Measurements from ENCODE around the gene NCF4. TPM values are rescaled to one million over a fixed set of nuclear protein-coding genes. Genes with fewer than 3 reads are reported as not detected.

The NCF4 gene
- total RNA-seq, 3 donors from 2014 or later, result 13.4 to 36.8 (median 14.5) TPM

- no peak for DNase-seq (ENCODE audit: low spot score in 2 of 2)
- Histone ChIP-seq H3K9me3 (no peaks in the 10 kb centered on the region), H3K27ac (no peak overlapping the region), H3K4me1 (no peaks in the 10 kb centered on the region), H3K4me3 (no peak overlapping the region), H3K36me3 (no peaks in the 10 kb centered on the region), H3K27me3 (no peaks in the 10 kb centered on the region)
- intact Hi-C loops (cut with DNase I; ENCODE audit: low total_unique reads), result no loop called here
- TF ChIP-seq POLR2A (IDR thresholded peaks at IDR 0.05) (no peak), CTCF (IDR thresholded peaks at IDR 0.05) (no peak), POLR2AphosphoS5 (IDR thresholded peaks at IDR 0.05) (no peak)
Measured at GRCh38 chr22:36907253-36908195, 46.7 kb downstream of the NCF4 start.

GRCh38 chr22:36910461-36910860, 49.7 kb downstream of the NCF4 start:
- DNase-seq (ENCODE audit: low spot score in 2 of 2), result no peak
- TF ChIP-seq CTCF (IDR thresholded peaks at IDR 0.05), result no peak
- TF ChIP-seq POLR2A (IDR thresholded peaks at IDR 0.05), result no peak
- no peak for TF ChIP-seq POLR2AphosphoS5 (IDR thresholded peaks at IDR 0.05)
- H3K9me3 ChIP-seq, result no peaks in the 10 kb centered on the region
- H3K27me3 ChIP-seq, result no peaks in the 10 kb centered on the region
- H3K4me1 ChIP-seq, result peaks cover 0 to 4% of the 10 kb centered on the region in 2 donors
- intact Hi-C loops (cut with DNase I; ENCODE audit: low total_unique reads), result no loop called here
- no peaks in the 10 kb centered on the region for H3K36me3 ChIP-seq
- H3K27ac ChIP-seq, result no peak overlapping the region
- no peak overlapping the region for H3K4me3 ChIP-seq

GRCh38 chr22:36911887-36912661, 51.3 kb downstream of the NCF4 start:
- Histone ChIP-seq H3K4me3 (no peak overlapping the region), H3K9me3 (no peaks in the 10 kb centered on the region), H3K4me1 (peaks cover 0 to 4% of the 10 kb centered on the region in 2 donors), H3K27ac (peak overlapping the region; percentile 33 to 54), H3K27me3 (no peaks in the 10 kb centered on the region), H3K36me3 (no peaks in the 10 kb centered on the region)
- DNase-seq (ENCODE audit: low spot score in 2 of 2), result peak in 1 of 2 donors; percentile 54
- TF ChIP-seq CTCF (IDR thresholded peaks at IDR 0.05), result no peak
- peak in 1 of 3 donors; percentile 43 for TF ChIP-seq POLR2AphosphoS5 (IDR thresholded peaks at IDR 0.05)
- TF ChIP-seq POLR2A (IDR thresholded peaks at IDR 0.05), result no peak
- intact Hi-C loops (cut with DNase I; ENCODE audit: low total_unique reads), result no loop called here

GRCh38 chr22:36912694-36913426, 52.1 kb downstream of the NCF4 start:
- no peaks in the 10 kb centered on the region for H3K9me3 ChIP-seq
- intact Hi-C loops (cut with DNase I; ENCODE audit: low total_unique reads), result no loop called here
- no peaks in the 10 kb centered on the region for H3K27me3 ChIP-seq
- H3K27ac ChIP-seq, result peak overlapping the region; percentile 35 to 58
- DNase-seq (ENCODE audit: low spot score in 2 of 2), result no peak
- peaks cover 0 to 4% of the 10 kb centered on the region in 2 donors for H3K4me1 ChIP-seq
- no peak overlapping the region for H3K4me3 ChIP-seq
- no peak for TF ChIP-seq CTCF (IDR thresholded peaks at IDR 0.05)
- TF ChIP-seq POLR2A (IDR thresholded peaks at IDR 0.05), result no peak
- TF ChIP-seq POLR2AphosphoS5 (IDR thresholded peaks at IDR 0.05), result no peak
- H3K36me3 ChIP-seq, result no peaks in the 10 kb centered on the region

Measured in breast epithelium (tissue), 4 donors.